SK-N-MC (cell line): ENCODE results near the gene CCDC33.

Experiments used
- DNase-seq: peaks from one replicate; pipeline ENCODE4 v3.0.0-alpha.2; 2011; ENCODE audit warnings: low read depth, low spot score
- H3K27ac ChIP-seq: fragments of 200-600 bp; sonication (generic); 2 replicates; pipeline ENCODE4 v1.5.1; 2016; ENCODE audit warnings: mixed run types
- H3K36me3 ChIP-seq: fragments of 200-600 bp; sonication (generic); 2 replicates; pipeline ENCODE4 v1.6.1; 2017; ENCODE audit warnings: antibody characterized with exemption, low read length, mixed read lengths; ENCODE audit not compliant: insufficient read depth
- H3K4me3 ChIP-seq: fragments of 200-600 bp; sonication (generic); 2 replicates; pipeline ENCODE4 v1.5.1; 2016
- H3K9ac ChIP-seq: fragments of 200-600 bp; sonication (generic); 2 replicates; pipeline ENCODE4 v1.8.0; 2017; ENCODE audit warnings: mixed run types, mixed read lengths; ENCODE audit not compliant: insufficient read length
- H3K9me3 ChIP-seq: fragments of 200-600 bp; sonication (generic); 2 replicates; pipeline ENCODE4 v1.6.1; 2017; ENCODE audit warnings: low read depth, mild to moderate bottlenecking, antibody characterized with exemption, low read length, moderate library complexity, mixed read lengths
- EZH2 ChIP-seq: fragments of 200-600 bp; sonication (generic); IDR thresholded peaks from one replicate; pipeline ENCODE4 v1.6.1; 2017; ENCODE audit warnings: antibody characterized with exemption
- FOXP2 ChIP-seq: optimal IDR thresholded peaks from 2 replicates; pipeline ENCODE3; 2011; ENCODE audit warnings: mild to moderate bottlenecking, moderate library complexity; ENCODE audit not compliant: insufficient read depth; ENCODE audit errors: extremely low read length, control extremely low read depth
- POLR2AphosphoS5 ChIP-seq: IDR thresholded peaks from 2 replicates; pipeline ENCODE4 v1.6.1; 2012; ENCODE audit warnings: mild to moderate bottlenecking, low read depth, low read length, borderline replicate concordance

CCDC33 gene

GRCh38 chr15:74300057-74300795, 64.1 kb downstream of the CCDC33 start:
- Histone ChIP-seq H3K9ac (no peak overlapping the region), H3K9me3 (no peaks in the 10 kb centered on the region), H3K4me3 (no peak overlapping the region), H3K27ac (no peak overlapping the region), H3K36me3 (no peaks in the 10 kb centered on the region)
- no peak for DNase-seq
- TF ChIP-seq POLR2AphosphoS5 (no peak), EZH2 (no peak), FOXP2 (no peak)

DNA sequence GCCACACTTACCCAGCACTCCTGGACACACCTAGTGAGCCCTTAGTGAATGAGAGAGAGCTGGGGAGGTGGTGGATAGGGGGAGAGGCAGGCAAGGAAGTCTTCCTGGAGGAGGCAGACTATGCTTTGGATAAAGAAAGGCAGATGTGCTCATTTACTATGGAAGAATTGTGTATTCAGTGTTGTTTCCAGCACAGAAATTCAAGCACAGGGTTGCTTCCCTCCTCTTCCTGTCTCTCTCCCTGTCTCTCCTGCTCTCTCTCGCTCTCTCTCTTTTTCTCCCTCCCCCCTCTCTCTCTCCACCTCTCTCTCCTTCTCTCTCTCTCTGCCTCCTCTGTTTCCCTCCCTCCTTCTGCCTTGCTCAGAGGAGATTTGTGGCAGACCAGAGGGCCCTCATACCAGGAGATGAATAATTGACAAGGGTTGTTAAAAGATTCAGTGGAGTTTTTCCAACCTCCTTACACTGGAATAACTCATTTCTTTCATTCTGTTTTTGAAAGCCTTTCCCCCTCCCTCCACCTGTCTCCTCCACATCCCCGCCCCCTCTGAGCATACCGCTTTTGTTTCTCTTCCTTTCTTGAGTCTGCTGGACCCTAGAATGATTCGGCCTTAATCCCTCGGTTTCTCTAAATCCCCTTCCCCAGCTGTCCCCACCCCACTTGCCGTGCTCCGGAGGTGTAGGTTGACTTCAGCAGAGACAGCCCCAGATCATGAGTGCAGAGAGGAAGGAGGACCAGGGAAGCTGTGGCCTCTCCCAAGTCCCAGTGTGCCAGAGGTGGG, 65.6 kb downstream of the CCDC33 start:
- no peak overlapping the region for H3K4me3 ChIP-seq
- no peak for TF ChIP-seq EZH2
- TF ChIP-seq POLR2AphosphoS5 = no peak
- TF ChIP-seq FOXP2 = no peak
- H3K9ac ChIP-seq = no peak overlapping the region
- H3K9me3 ChIP-seq = no peaks in the 10 kb centered on the region
- no peak for DNase-seq
- no peaks in the 10 kb centered on the region for H3K36me3 ChIP-seq
- H3K27ac ChIP-seq = no peak overlapping the region

DNA sequence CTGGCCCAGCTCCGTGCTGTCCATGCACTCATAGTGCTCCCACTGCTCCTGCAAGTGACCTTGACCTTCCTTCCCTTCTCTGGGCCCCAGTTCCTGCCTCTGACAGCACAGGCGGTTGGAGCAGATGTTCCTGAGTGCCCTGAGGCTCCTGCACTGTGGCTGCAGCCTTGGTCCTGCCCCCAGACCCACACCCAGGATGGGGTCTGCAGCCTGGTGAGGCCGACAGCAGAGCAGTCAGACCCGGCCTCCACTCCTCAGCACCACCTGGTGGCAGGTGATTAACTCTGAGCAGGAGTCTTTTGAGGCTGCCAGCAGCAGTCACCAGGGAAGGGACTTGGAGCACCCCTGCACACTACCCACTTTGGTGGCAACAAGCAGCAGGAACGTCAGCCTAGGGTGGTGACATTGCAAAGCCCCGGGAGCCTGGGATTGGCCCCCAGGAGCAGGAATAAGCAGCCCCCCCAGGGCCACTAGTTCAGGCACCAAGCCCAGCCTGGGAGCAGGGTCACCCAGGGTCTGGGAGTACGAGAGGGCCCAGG, 66.8 kb downstream of the CCDC33 start:
- H3K9me3 ChIP-seq = no peaks in the 10 kb centered on the region
- TF ChIP-seq FOXP2 (no peak), EZH2 (no peak), POLR2AphosphoS5 (no peak)
- H3K36me3 ChIP-seq = no peaks in the 10 kb centered on the region
- H3K9ac ChIP-seq = no peak overlapping the region
- DNase-seq = no peak
- H3K4me3 ChIP-seq = no peak overlapping the region
- H3K27ac ChIP-seq = no peak overlapping the region

DNA sequence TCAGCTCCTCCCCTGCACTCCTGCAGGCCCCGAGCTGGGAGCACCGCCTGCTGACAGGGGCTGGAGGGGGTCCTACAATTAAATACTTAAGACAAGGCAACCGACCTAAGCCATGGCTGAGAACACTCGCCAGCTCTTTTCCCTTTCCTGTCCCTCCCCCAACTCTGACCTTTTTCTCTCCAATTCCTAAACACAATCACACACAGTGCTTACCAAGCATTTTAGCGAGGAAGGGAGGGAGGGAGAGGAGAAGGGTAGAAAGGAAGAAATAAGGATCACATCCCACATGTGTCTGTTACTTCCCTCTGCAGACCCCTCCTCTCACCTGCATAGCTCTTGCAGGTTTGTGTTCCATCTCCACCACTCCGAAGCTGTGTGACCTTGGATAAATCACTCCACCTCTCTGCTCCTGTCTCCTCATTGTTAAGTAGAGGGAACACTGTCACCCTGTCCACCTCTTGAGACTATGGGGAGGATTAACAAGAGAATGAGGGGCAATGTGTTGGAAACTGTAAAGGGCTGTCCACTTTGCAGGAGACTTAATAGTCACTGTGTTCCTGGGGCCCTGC, 67.7 kb downstream of the CCDC33 start:
- Histone ChIP-seq H3K36me3 (no peaks in the 10 kb centered on the region), H3K9ac (no peak overlapping the region), H3K9me3 (no peaks in the 10 kb centered on the region), H3K27ac (no peak overlapping the region), H3K4me3 (no peak overlapping the region)
- TF ChIP-seq EZH2 (no peak), FOXP2 (no peak), POLR2AphosphoS5 (no peak)
- no peak for DNase-seq

GRCh38 chr15:74304431-74304830, 68.3 kb downstream of the CCDC33 start:
- Histone ChIP-seq H3K36me3 (no peaks in the 10 kb centered on the region), H3K9me3 (no peaks in the 10 kb centered on the region), H3K9ac (no peak overlapping the region), H3K27ac (no peak overlapping the region), H3K4me3 (no peak overlapping the region)
- DNase-seq = no peak
- TF ChIP-seq FOXP2 (no peak), POLR2AphosphoS5 (no peak), EZH2 (no peak)

GRCh38 chr15:74305687-74306086, 69.6 kb downstream of the CCDC33 start:
- no peak overlapping the region for H3K9ac ChIP-seq
- H3K9me3 ChIP-seq = no peaks in the 10 kb centered on the region
- DNase-seq = no peak
- no peak overlapping the region for H3K27ac ChIP-seq
- no peaks in the 10 kb centered on the region for H3K36me3 ChIP-seq
- TF ChIP-seq FOXP2 (no peak), POLR2AphosphoS5 (no peak), EZH2 (no peak)
- no peak overlapping the region for H3K4me3 ChIP-seq

DNA sequence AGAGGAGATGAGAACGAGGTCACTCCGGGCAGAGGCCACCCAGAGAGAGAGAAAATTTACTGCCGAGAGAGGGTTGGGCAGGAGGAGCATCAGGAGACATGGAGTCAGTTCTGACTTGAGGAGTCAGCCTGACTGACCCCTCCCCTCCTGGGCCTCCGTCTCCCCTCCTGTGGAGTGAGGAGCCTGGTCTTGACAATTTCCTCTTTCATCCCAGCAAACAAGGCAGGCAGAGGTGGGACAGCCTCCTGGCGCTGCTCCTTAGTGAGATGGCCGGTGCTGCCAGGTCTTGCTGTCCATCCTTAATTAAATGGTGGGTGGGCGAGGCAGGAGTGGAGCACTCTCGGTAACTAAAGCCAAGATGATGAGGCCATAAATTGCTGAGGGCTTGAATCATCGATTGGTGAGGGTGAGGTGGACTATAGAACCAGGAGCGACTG, 70.7 kb downstream of the CCDC33 start:
- H3K27ac ChIP-seq = no peak overlapping the region
- no peaks in the 10 kb centered on the region for H3K36me3 ChIP-seq
- DNase-seq = no peak
- TF ChIP-seq FOXP2 (no peak), POLR2AphosphoS5 (no peak), EZH2 (no peak)
- no peaks in the 10 kb centered on the region for H3K9me3 ChIP-seq
- no peak overlapping the region for H3K4me3 ChIP-seq
- no peak overlapping the region for H3K9ac ChIP-seq
